HG03439 (cell line): ENCODE data around the gene COL28A1.

Source experiments
- ATAC-seq: cut with Tn5 transposase; IDR thresholded peaks from one replicate; pipeline ENCODE4 v1.9.1; 2021; ENCODE audit warnings: mild to moderate bottlenecking, moderate library complexity; ENCODE audit not compliant: unreplicated experiment

The COL28A1 gene

DNA sequence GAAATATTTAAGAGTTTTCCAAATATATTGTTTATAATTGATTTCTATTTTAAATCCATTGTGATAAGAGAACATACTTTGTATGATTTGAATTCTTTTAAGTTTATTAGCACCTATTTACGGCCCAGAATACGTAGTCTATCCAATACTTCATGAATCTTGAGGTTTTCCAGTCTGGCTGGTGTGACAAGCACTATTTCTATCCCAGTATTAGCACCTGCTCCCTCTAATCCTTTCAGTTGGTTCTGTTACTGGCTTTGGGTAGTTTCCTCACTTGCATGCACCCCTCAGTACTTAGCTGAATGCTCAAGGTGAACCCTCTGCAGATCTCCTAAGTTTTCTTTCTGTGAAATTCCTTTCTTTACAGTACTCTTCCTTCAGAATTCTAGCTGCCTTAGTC lies 186.5 kb downstream of the COL28A1 start:
- ATAC-seq = no peak

DNA sequence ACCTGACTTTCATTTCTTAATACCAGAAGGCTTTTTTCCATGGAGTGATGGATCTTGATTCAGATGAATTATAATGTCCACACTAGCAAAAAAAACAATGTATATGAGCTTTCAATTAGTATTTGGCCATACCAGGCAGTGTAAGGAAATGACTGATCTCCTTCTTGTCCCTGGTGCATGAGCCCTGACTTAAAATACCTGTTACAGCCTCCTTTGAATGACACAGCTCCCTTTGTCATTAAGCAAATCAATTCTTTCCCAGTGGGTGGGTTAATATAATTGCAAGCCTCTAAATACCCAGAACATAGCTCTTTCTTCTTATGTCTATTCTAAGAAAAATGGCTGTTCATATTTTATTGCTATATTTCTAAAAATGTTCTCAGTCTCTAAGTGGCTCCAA lies 188.6 kb downstream of the COL28A1 start:
- ATAC-seq = no peak

DNA sequence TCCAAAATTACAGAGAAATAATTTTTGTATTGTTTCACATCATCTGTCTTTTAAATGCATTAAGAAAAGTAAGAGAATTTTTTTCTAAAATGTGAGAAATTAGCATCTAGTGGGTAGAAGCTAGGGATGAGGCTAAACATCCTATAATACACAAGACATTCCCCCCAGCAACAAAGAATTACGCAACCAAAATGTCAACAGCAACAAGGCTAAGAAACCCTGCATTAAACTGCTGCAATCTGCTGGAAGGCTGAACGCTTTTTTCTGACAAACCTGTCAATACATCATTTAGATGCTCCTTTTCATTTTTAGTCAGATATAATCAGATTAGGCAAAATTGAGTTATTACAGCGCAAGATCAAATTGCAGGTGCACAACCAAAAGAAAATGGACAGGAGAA lies 191.1 kb downstream of the COL28A1 start:
- ATAC-seq = no peak

DNA sequence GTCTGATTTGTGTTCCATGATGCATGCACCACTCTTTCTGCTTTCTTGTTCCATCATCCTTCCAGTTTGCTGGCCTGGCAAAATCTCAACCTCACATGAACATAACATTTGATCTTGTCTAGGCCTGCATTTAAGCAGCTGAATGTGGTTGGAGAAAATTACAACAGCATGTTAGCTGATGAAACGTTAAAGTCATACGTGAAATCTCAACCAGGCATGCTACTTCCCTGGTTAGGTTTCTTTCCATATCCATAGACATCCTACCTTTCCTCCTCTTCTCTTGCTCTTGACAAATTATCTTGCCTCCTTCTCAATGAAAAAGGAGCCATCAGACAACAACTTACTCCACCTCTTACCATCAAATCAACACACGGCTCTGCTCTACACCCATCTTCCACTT lies 199.8 kb downstream of the COL28A1 start:
- no peak for ATAC-seq

DNA sequence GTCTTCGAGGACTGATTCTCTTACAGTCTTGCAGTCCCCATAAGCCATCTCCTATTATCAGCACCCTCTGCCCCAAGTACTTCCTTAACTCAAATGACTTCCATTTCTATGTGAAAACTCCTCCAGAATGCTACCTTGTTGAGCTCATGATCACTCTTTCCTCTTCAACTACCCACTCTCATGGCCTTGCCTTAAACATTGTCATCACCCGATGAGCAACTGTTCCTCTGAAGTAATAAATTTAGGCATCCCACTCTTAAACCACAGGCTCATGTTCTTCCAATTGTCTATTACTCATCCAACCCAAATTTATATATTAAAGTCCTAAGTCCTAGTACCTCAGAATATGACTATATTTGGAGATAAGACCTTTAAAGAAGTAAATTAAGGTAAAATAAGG lies 200.5 kb downstream of the COL28A1 start:
- no peak for ATAC-seq

DNA sequence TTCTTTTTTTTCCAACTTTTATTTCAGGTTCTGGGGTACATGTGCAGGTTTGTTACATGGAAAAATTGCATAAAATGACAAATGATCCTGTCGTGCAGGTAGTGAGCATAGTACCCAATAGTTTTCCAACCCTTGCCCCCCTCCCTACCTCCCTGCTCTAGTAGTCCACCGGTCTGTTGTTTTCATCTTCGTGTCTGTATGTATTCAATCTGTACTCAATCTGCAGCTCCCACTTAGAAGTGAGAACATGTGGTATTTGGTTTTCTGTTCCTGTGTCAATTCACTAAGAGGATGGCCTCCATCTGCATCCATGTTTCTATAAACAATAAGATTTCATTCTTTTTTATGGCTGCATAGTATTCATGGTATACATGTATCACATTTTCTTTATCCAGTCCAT lies 202.1 kb downstream of the COL28A1 start:
- no peak for ATAC-seq

DNA sequence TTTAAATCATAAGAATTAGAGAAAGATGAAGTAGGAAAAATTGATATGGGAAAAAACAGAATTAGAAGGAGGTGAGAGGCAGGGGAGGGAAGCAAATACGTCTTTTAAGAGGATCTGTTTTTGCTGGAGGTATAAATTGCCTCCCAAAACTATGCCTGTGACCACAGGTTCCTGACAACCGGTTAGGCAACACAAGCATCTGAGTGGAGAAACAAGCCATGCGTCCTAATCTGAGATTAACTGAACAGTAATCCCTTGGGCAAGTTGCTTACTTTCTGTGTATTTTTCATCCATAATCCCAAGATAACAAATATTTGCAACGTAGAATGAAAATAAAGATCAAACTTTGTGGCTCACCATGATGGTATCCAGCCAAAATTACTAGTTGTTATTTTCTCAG lies 204.2 kb downstream of the COL28A1 start:
- no peak for ATAC-seq

DNA sequence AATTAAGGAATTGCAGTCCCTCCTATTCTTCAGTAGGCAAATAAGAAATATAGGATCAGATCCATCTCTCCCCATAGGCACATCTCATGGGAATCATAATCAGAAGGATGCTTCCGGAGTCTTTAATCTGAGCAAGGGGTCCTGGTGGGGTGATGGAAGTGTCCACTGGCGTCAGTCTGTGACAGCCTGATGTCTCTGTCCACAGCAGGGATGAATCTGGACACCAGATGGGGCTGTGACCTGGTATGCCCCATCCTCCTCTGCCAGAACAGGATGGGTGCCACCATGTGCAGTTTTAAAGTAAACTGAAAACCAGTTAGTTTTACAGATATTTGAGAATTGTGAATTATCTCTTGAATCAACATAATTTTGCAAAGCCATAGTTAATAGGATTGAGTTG lies 204.7 kb downstream of the COL28A1 start:
- no peak for ATAC-seq

DNA sequence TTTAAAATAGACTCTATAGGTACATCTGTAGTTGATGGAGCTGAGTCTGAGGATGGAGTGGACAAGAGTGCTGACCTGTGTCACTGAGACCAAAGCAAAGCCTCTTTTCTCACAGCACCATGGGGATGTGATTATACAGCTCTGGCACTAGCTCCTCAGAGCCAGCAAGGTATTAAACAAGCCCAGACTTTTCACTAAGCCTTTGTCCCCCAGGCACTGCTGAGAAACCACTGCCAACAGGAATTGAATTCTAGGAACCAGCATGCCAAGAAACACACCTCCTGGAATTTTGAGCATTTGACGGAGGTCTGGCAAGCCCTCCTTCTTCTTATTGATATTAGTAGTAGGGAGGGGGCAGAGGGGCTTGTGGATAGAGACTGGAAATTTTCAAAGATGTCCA lies 206.3 kb downstream of the COL28A1 start:
- ATAC-seq = no peak

DNA sequence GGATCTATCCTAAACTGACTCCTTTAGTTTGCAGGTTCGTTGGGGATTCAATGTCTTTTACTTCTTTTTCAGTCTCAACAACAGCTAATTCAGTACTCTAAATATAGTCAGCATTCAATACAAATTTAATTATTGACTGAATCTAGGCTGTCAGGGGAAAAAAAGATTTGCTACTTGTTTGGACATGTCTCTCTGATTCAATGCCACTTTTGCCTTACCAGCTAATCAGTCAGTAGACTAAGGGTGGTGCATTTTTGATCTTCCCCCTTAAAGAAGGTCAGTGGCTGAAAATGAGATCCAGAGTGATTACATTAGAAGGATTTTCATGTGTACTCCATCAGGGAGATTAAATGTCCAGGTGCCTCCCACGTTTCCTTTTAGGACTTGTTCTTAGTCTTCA lies 208.2 kb downstream of the COL28A1 start:
- ATAC-seq = no peak

DNA sequence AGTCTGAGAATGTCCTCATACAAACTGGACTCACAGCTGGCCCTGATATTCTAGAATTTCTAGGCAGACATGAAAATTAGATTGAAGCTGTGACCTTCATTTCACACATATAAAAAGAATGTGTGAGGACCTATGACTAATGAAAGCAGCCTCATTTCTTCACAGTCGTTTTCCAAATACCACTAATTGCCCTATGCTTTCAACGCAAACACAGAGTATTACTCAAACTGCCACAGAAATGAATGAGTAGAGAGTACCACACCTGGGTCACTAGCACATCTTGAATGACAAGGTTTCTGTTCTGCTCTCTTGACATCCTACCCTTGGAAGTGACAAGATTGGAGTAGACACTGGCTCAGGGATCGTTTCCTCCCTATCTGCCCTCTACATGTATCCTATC lies 211.0 kb downstream of the COL28A1 start:
- ATAC-seq = no peak

DNA sequence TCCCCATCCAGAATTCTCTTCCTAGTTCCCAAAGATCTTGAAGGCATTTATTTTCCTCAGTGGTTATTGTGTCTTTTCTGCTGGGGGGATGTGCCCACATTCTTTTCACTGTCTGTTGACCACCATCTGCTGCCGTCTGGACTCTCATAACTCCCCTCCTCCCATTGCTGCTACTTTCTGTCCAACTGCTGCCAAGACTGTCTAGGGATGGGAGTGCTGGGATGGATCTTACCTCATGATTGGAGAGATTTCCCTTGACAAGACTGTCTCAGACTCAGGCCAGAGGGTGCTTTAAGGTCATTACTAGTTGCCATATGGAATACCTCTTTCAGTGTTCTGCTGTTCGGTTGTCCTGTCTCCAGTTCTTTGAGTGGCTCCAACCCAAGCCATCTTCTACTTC lies 211.8 kb downstream of the COL28A1 start:
- no peak for ATAC-seq

DNA sequence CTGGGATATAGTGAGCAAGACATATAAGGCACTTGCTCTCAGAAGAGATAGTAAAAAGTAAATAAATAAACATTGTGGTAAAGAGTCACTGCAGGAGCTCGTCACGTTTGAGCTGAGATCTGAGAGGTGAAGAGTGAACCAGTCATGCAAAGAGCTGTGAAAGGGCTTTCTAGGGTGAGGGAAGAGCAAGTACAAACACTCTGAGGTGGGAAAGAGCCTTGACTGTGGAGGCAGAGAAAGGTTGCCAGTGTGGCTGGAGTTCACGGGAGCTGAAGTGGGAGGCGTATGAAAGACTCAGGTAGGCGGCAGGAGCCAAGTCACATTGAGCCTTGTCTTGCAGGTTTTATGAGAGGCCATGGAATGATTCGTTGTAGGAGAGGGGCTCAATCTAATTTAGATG lies 212.3 kb downstream of the COL28A1 start:
- peak; percentile 68 for ATAC-seq

DNA sequence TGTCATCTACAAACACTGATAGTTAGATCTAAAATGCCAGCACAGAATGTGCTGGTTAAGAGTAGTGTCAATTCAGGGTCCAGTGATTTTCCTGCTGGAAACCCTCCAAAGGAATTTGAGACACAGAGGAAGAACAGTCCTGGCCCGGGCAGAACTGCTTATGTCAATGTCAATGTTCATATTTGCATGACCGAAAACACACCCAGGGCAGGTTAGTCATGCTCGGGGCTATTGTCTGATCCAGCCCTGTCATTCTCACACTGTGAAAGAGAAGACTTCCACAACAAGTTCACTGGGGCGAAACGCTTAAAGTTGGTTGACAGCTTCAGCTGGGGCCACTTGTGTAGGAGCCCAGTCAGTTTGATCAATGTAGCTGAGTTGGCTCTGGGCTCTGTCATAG lies 214.0 kb downstream of the COL28A1 start:
- ATAC-seq = peak; percentile 91

DNA sequence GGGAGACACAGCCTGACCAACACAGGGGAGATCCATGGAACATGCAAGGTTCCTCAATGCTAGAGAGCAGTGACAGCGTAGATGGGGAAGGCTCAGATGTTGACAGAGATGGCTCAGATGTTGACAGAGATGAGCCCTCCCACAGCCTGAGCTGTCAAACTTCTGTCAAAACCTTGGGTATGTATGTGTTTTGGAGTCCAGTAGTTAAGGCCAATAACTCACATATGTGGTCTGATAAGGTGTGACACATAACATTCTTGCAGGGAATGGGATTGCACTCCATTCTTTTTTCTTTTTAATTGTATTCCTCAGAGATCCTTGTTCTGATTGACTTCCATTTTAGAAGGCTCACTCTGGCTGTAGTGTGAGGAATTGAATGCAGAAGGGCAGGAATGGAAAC lies 217.1 kb downstream of the COL28A1 start:
- no peak for ATAC-seq

DNA sequence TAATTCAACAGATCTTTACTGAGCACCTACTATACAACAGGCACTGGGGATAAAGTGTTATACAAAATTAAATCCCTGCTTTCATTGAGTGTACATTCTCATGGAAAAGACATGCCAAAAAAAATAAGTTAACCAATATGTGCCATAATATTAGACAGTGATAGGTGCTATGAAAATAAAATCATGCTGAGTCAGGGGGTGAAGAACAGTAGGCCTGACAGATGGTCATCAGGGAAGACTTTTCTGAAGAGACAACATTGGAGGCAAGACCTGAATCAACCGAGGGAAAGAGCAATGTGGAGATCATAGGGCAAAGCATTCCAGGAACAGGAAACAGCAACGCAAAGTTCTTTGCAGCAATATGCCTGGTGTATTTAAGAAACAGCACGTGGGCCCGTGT lies 217.8 kb downstream of the COL28A1 start:
- no peak for ATAC-seq

DNA sequence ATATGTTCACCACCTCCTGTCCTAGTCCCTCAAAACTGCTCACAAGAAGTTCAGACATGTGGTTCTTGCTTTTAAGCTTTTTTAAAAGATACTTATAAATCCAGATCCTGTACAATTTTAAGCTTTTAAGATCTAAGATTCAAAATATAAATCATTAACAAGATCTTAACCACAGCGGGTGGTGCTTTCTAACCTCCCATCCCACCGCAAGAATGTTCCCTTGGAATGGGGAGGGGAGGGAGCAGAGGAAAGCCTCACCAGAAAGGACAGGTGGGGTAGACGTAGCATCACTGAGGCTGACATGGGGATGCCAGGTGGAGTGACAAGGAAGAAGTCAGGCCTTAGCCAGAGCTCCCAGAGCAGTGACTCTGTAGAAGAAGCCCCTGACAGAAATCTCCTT lies 219.8 kb downstream of the COL28A1 start:
- no peak for ATAC-seq

DNA sequence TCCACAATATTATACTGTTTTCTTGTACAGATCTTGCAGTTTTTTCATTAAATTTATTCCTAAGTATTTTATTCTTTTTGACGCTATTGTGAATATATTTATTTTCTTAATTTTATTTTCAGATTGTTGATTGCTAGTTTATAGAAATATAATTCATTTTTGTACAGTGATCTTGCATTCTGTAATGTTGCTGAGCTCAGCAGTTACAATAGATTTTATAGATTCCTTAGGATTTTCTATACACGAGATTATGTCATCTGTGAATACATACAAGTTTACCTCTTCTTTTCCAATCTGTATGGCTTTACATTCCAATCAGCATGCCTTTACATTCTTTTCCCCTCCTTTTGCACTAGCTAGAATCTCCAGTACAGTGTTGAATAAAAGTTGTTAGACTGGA lies 223.3 kb downstream of the COL28A1 start:
- no peak for ATAC-seq

DNA sequence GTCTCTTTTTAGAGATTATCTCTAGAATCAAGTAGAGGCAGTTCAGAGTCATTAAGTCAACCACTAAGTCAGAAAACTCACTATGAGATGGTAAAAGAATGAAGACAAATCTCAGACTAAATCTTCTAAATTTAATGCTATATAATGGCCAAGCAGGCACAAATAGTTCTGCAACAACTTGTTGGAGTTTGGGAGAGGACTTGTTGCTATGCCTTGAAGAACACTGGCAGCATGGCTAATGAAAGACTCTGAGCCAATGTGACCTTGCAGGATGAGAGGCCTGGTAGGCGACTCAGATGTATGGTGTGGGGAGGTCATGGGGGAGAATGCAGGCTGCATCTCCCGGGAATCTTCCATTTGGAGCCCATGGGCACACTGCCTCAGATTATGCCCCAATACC lies 224.7 kb downstream of the COL28A1 start:
- no peak for ATAC-seq

DNA sequence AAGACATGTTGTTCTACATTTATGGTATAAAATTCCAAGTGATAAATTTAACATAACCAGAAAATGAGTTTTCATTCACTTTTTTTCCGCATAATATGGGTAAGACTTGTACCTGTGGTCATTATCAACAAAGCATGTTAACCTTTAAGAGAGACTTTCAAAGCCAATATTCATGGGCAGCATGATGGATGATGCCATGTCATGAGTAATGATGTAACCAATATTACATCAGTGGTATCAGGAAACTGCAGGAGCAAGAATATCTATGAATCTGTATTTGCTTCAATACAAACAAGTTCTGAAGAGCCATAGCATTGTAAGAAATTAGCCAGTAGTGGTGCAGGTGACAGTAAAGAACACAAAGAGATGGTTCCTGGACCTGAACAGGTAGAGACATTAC lies 226.5 kb downstream of the COL28A1 start:
- ATAC-seq = no peak
